Activated gamma-delta T cell treated with Interleukin-2 at 50 U/mL for 16 hours (primary cell): ENCODE data around the gene MRPL12.

Experiments
- DNase-seq: peaks from one replicate; pipeline ENCODE4 v3.0.0-alpha.2; 2020

The MRPL12 gene

GRCh38 chr17:81703747-81704654 is 834 bp downstream of the MRPL12 start:
- no peak for DNase-seq

- DNase-seq, result no peak
Observed at GRCh38 chr17:81705518-81706231, 2.5 kb downstream of the MRPL12 start.

GRCh38 chr17:81706232-81706611 is 3.1 kb downstream of the MRPL12 start:
- DNase-seq, result no peak

GRCh38 chr17:81706757-81707624 is 3.8 kb downstream of the MRPL12 start:
- DNase-seq, result no peak

DNA sequence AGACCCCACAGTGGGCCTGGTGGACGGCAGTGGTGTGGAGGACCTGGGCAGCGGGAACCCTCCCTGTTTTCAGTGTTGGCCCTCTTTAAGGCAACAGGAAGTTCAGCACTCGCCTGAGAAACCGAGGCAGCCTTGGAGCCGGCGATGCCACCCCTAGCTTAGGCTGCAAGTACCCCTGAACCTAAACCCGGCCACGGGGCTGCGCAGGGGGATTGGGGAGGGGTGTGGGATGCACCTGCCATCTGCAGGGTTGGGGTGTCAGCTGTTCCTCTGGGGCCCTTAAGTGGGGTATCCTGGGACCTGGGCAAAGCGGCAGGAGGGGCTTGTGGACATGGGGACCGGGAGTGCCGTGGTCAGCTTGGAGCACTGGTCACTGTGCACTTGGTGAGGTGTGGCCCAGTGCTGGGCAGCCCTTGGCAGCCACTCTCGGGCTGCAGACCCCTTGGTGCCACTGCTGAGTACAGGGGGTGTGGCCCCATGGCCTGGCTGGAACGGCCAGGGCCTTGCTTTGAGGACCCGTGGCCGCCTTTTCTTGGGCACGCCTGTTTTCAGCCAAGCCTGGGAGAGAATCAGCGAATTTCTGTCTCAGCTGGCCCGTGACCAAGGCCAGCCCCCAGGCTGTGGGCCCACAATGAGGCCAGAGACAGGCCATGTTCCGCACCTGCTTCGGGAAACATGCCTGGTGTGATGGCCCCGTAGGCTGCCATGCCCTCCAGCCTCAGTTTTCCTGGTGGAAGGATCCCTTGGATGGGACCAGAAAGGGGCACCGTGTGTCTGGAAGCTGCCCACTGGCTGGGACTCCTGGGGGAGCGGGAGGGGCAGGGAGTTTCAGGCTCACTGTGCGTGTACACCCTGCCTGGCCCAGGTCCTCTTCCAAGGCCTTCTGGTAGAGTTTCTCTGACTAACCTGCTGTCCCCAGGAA is 4.8 kb downstream of the MRPL12 start:
- no peak for DNase-seq

- DNase-seq, result no peak
Observed at GRCh38 chr17:81708739-81709185, 5.6 kb downstream of the MRPL12 start.

DNA sequence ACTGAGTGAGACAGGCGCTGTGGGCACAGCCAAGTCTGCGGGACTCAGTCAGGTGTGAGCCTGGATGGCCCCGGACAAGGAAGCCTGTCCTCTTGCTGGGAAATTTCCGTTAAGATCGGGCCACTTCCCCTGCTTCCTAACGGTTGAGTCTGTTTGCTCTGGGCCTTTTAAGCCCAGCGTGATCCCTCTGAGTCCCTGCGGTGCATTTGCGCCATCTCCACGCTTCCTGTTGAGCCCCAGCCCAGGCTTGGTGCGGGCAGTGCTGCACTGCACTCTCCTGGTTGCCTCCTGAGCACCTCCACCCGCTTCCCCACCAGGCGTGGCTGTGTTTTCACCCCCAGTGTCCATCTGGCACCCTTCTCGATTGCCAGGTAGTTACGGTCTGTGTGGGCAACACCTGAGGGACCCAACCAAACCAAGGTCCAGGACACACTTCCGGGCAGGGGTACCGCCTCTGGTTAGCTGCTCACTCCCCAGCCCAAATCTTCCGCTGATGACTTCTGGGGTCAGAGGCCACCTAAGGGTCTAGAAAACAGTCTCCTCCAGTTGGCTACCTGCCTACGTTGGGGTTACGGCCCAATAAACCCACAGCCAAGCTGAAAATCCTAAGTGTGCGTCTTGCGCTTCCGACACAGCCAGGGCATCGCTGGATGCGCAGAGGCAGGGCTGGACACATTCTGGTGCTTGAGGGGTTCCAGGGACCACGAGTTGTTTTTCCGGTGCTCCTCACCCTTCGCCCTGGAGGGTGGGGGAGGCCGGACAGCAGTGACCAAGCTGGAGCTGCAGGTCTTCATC is 7.5 kb downstream of the MRPL12 start:
- no peak for DNase-seq

GRCh38 chr17:81711814-81712467 is 8.8 kb downstream of the MRPL12 start, which contains the start of gene SLC25A10:
Gene SLC25A10, plus strand, starts transcription at chr17:81712284. Its CDS starts 143 bp downstream, at chr17:81712427.
- DNase-seq, result peak; percentile 70

- no peak for DNase-seq
Observed at GRCh38 chr17:81712468-81713003, 9.4 kb downstream of the MRPL12 start.

- DNase-seq, result no peak
Observed at GRCh38 chr17:81713004-81713555, 9.9 kb downstream of the MRPL12 start.

DNA sequence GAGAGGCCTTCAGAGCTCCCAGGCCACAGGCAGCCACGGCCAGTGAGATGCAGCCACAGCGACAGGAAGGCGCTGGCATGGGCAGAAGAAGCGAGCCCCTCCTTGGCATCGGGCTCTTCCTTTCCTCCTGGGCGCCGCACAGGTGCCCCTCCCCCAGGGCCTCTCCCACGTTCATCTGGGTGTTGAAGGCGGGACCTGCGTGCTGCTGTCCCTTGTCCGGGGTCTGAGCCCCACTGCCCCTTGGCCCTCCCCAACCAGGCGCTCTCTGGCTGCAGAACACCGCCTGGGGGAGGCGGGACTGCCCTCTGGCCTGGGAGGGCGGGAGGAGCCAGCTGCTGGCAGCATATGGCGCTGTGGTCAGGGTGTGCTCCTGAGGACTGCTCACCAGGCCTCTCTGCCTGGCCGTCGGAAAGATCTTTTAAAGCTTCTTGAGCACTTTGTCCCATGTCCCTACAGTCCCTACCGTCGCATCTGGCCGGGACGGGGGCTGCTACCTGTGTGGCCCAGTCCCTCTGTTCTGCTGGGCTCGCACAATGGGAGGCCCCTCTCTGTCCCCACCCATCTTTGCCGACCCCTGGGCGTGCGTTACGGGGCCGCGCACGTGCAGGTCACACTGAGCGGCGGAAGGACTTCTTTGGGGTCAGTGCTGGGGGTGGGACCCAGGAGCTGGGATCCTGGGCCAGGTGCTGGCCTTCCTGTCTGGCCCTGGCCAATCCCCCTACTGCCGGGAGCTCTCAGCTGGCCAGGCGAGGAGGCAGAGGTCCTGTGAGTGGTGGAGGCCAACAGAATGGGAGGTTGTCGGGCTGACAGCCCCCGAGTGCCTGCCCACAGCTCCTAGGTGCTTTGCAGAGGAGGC is 10.6 kb downstream of the MRPL12 start:
- no peak for DNase-seq

- DNase-seq, result no peak
Observed at GRCh38 chr17:81714412-81715106, 11.4 kb downstream of the MRPL12 start.

DNA sequence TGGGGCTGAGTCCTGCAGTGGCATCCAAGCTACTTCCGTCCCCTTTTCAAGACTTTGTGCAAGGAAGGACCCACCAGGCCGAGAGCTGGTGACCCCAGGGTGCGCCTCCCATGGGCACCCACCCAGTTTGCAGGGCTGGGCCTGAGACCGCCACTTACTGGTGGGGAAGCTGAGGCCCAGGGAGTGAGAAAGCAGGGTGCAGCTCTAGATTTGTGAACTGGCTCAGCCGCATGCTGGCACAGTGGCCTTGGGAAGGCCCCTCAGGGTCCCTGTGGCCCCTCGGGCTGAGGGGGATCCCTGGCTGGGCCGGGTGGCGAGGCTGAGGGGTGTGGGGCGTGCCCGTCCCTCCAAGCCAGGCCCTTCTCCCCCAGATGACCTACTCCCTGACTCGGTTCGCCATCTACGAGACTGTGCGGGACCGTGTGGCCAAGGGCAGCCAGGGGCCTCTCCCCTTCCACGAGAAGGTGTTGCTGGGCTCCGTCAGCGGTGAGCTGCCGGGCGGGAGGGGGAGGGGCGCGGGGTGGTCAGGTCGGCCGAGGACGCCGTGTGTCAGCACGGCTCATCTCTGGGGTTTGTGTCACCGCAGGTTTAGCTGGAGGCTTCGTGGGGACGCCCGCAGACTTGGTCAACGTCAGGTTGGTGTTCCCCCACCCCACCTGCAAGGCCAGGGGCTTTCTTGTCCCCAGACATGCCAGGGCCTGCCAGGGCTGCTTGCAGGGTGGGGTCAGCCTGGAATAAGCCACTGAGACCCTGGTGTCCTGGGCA is 12.1 kb downstream of the MRPL12 start:
- no peak for DNase-seq

DNA sequence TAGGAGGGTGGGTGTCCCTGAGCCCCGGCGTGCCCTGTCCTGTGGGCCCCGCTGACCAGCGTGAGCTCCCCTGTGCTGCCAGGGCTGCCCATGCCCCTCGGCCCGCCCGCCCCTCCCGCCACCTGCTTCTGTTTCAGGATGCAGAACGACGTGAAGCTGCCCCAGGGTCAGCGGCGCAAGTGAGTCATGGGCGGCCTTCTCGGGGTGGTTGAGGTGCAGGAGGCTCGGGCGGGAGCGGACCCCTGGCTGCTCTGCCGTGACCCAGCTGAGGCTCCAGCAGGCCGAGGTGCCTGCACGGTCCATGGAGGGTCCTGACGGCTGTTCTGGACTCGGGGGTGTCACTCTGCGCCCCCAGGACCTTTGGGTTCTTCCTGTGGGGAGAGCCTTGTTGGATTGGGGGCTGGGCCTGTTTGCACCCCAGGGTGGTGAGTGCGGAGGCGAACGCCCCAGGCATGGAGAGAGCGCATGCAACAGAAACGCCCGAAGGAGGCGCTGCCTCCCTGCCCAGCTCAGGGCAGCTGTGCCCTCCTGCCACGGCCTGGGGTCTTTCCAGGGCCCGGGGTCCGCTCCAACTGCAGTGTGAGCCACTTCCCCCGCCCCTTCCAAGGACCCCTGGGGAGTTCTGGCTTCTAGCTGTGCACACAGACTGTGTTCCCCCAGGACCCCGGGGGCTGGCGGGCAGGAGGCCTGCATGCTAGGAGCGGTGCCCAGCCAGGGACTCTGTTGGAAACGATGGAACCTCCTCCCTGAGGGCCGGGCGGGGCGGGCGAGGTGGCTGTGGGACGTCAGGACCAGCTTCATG is 12.9 kb downstream of the MRPL12 start:
- DNase-seq, result no peak

DNA sequence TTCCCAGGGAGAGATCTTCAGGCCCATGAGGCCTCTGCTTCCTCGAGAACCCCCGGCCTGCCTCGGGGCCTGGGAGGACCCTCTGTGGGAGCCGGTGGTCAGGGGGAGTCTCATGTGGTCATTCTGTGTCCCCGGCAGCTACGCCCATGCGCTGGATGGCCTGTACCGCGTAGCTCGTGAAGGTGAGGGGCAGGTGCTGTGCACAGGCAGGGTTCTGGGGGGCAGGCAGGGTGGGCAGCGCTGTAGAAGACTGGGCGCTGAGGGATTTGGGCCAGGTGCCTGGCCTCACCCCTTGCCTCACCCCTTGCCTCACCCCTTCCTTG is 13.5 kb downstream of the MRPL12 start:
- no peak for DNase-seq

GRCh38 chr17:81717049-81717765 is 14.0 kb downstream of the MRPL12 start:
- DNase-seq, result no peak
